ENCODE data around the gene CHURC1.

CHURC1 gene

DNA sequence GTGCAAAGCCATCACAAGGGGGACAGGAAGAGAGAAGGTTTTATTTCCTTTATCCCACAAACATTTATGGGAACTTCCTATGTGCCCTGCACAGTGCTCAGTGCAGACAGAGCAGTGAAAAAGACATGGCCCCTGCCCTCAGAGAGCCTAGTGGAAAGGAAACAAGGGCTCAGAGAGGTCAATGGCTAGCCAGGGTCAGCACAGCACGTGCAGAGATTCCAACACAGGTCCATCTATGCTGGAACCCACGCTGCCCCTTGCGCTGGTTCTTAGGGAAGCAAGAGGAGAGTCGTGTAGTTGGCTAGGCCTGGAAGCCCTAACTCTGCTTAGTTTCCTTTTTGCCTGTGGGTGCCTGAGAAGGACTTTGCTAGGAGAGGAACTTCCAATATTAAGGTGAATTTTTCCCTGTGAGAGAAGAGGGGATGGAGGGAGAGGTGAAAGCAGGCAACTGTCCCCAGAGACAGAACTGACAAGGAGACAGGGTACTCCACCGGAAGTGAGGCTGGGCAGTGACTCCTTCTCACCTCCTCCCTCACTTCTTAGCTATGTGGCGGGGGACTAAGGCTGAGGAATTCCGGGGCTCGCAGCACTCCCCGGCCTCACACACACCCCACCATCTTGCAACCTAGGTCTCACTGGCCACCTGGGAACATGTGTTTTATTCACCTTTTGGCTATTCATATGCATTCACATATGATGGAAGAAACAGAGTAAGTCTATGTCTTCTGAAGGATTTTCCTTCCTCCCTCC, 40.4 kb downstream of the CHURC1 start:
- TF ChIP-seq, protein P1, sequence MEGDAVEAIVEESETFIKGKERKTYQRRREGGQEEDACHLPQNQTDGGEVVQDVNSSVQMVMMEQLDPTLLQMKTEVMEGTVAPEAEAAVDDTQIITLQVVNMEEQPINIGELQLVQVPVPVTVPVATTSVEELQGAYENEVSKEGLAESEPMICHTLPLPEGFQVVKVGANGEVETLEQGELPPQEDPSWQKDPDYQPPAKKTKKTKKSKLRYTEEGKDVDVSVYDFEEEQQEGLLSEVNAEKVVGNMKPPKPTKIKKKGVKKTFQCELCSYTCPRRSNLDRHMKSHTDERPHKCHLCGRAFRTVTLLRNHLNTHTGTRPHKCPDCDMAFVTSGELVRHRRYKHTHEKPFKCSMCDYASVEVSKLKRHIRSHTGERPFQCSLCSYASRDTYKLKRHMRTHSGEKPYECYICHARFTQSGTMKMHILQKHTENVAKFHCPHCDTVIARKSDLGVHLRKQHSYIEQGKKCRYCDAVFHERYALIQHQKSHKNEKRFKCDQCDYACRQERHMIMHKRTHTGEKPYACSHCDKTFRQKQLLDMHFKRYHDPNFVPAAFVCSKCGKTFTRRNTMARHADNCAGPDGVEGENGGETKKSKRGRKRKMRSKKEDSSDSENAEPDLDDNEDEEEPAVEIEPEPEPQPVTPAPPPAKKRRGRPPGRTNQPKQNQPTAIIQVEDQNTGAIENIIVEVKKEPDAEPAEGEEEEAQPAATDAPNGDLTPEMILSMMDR (conservative IDR thresholded peaks at IDR 0.05; ENCODE audit: low read depth, low read length) = no peak
- DNase-seq (ENCODE audit: low read depth) = no peak
- H3K4me3 ChIP-seq (ENCODE audit: low read length) = no peak overlapping the region

DNA sequence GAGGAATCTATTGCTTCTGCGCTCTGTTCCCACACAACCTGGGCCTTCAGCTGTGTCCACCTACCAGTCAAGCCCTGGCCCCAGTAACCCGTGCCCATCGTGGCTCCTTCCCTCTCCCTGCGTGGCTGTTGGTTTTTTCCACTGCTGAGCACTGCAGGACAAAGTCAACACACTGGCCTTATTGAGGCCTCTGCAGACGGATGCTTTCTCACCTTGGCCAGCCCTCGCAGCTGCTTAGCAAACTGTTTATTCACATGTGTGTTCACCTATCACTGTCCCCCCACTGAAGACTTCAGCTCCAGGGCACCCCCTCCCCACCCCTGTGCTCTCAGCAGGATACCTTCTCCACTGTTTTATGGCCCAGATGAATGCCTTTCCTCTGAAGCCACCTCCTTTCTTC, 41.0 kb downstream of the CHURC1 start:
- no peak overlapping the region for H3K4me3 ChIP-seq (ENCODE audit: low read length)
- no peak for DNase-seq (ENCODE audit: low read depth)
- TF ChIP-seq, protein P1 (conservative IDR thresholded peaks at IDR 0.05; ENCODE audit: low read depth, low read length) = no peak

- DNase-seq (ENCODE audit: low read depth) = no peak
- TF ChIP-seq, protein P1 (conservative IDR thresholded peaks at IDR 0.05; ENCODE audit: low read depth, low read length) = no peak
- H3K4me3 ChIP-seq (ENCODE audit: low read length) = no peak overlapping the region
These were observed 42.6 kb downstream of the CHURC1 start for GRCh38 chr14:64956697-64957406.

DNA sequence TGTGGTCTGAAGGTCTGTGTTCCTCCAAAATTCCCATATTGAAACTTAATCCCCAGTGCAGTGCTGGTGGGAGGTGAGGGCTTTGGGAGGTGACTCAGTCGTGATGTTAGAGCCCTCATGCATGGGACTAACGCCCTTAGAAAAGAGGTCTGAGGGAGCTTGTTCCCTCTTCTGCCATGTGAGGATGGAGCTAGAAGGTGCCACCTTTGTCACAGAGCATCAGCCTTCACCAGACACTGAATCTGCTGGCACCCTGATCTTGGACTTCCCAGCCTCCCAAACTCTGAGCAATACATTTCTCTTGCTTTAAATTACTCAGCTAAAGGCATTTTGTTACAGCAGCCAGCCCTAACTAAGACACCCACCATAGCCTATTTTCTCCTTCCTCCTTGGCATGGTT, 43.9 kb downstream of the CHURC1 start:
- no peak overlapping the region for H3K4me3 ChIP-seq (ENCODE audit: low read length)
- no peak for DNase-seq (ENCODE audit: low read depth)
- TF ChIP-seq, protein P1 (conservative IDR thresholded peaks at IDR 0.05; ENCODE audit: low read depth, low read length) = no peak

DNA sequence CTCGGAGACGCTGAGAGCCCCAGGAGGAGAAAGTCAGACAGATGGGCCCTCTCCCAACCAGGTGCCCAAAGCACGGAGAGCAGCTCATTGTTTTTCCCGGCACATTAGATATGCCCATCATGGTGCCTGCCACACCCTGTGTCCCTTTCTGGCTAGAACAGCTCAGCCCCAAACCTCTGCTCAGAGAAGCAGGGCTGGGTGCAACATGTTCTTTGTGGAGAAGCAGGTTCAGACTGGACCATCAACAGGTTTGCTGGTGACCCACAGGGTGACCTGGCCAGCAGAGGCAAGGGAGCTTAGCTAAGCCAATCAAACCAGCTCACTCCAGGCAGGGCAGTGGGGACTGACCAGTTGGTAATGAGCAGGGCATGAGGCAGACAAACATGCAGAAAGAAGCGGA, 44.5 kb downstream of the CHURC1 start:
- no peak overlapping the region for H3K4me3 ChIP-seq (ENCODE audit: low read length)
- DNase-seq (ENCODE audit: low read depth) = no peak
- TF ChIP-seq, protein P1 (conservative IDR thresholded peaks at IDR 0.05; ENCODE audit: low read depth, low read length) = no peak

- TF ChIP-seq, protein P1 (conservative IDR thresholded peaks at IDR 0.05; ENCODE audit: low read depth, low read length) = peak; percentile 38
- H3K4me3 ChIP-seq (ENCODE audit: low read length) = no peak overlapping the region
- DNase-seq (ENCODE audit: low read depth) = no peak
These were observed 46.6 kb downstream of the CHURC1 start for GRCh38 chr14:64960762-64961276.

All from retinal pigment epithelial cell (primary cell).